ENCODE data around the gene TSPAN18. TPM values are rescaled to one million over a fixed set of nuclear protein-coding genes. Genes with fewer than 3 reads are reported as not detected.
A peak's percentile ranks its signal among the peaks of the same experiment; 100 is the strongest.

The TSPAN18 gene
- total and polyA plus RNA-seq, 2 of the 8 experiments (the other 6 are each of a cell fraction or from before 2014, with no cell fraction given): 5.2 to 10.2 TPM

DNA sequence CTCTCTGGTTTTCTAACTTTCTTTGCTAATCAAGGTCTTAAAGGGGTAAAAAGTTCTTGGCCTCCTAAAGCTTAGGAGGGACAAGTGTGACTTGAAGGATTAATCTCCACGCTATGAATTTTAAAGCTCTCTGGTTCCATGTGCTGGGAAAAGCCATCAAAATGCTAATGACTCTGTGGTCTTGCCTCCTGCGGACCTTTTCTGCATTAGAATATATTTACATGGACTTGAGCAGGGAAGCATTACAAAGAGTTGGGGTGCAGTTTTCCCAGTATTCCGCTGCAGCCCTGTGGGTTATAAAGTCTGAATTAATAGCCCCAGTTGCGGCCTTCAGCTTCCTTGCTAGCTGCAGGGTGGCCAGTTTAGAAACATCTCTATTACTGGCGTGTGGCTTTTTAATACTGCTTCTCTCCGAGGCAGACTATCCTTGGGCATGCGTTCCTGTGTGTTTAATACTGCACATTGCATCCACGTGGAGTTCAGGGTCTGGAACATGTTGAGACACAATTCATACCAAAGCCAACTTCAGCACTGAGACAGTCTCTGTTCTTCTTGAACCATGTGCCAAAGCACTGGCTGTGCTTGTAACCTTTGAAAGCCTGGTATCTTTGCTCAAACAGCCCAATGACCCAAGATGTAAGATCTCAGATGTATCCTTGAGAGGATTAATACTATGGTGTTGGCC, 27.3 kb downstream of the TSPAN18 start (continued):
- TF ChIP-seq, protein P1, sequence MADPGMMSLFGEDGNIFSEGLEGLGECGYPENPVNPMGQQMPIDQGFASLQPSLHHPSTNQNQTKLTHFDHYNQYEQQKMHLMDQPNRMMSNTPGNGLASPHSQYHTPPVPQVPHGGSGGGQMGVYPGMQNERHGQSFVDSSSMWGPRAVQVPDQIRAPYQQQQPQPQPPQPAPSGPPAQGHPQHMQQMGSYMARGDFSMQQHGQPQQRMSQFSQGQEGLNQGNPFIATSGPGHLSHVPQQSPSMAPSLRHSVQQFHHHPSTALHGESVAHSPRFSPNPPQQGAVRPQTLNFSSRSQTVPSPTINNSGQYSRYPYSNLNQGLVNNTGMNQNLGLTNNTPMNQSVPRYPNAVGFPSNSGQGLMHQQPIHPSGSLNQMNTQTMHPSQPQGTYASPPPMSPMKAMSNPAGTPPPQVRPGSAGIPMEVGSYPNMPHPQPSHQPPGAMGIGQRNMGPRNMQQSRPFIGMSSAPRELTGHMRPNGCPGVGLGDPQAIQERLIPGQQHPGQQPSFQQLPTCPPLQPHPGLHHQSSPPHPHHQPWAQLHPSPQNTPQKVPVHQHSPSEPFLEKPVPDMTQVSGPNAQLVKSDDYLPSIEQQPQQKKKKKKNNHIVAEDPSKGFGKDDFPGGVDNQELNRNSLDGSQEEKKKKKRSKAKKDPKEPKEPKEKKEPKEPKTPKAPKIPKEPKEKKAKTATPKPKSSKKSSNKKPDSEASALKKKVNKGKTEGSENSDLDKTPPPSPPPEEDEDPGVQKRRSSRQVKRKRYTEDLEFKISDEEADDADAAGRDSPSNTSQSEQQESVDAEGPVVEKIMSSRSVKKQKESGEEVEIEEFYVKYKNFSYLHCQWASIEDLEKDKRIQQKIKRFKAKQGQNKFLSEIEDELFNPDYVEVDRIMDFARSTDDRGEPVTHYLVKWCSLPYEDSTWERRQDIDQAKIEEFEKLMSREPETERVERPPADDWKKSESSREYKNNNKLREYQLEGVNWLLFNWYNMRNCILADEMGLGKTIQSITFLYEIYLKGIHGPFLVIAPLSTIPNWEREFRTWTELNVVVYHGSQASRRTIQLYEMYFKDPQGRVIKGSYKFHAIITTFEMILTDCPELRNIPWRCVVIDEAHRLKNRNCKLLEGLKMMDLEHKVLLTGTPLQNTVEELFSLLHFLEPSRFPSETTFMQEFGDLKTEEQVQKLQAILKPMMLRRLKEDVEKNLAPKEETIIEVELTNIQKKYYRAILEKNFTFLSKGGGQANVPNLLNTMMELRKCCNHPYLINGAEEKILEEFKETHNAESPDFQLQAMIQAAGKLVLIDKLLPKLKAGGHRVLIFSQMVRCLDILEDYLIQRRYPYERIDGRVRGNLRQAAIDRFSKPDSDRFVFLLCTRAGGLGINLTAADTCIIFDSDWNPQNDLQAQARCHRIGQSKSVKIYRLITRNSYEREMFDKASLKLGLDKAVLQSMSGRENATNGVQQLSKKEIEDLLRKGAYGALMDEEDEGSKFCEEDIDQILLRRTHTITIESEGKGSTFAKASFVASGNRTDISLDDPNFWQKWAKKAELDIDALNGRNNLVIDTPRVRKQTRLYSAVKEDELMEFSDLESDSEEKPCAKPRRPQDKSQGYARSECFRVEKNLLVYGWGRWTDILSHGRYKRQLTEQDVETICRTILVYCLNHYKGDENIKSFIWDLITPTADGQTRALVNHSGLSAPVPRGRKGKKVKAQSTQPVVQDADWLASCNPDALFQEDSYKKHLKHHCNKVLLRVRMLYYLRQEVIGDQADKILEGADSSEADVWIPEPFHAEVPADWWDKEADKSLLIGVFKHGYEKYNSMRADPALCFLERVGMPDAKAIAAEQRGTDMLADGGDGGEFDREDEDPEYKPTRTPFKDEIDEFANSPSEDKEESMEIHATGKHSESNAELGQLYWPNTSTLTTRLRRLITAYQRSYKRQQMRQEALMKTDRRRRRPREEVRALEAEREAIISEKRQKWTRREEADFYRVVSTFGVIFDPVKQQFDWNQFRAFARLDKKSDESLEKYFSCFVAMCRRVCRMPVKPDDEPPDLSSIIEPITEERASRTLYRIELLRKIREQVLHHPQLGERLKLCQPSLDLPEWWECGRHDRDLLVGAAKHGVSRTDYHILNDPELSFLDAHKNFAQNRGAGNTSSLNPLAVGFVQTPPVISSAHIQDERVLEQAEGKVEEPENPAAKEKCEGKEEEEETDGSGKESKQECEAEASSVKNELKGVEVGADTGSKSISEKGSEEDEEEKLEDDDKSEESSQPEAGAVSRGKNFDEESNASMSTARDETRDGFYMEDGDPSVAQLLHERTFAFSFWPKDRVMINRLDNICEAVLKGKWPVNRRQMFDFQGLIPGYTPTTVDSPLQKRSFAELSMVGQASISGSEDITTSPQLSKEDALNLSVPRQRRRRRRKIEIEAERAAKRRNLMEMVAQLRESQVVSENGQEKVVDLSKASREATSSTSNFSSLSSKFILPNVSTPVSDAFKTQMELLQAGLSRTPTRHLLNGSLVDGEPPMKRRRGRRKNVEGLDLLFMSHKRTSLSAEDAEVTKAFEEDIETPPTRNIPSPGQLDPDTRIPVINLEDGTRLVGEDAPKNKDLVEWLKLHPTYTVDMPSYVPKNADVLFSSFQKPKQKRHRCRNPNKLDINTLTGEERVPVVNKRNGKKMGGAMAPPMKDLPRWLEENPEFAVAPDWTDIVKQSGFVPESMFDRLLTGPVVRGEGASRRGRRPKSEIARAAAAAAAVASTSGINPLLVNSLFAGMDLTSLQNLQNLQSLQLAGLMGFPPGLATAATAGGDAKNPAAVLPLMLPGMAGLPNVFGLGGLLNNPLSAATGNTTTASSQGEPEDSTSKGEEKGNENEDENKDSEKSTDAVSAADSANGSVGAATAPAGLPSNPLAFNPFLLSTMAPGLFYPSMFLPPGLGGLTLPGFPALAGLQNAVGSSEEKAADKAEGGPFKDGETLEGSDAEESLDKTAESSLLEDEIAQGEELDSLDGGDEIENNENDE (IDR thresholded peaks at IDR 0.05; ENCODE audit: insufficient replicate concordance, low read length): peak; percentile 59
